Inferior parietal cortex (tissue), 1 donor: Measurements from ENCODE around the gene MESP2.

Experiments
- DNase-seq: peaks from one replicate; pipeline ENCODE4 v3.0.0-alpha.2; 2016; ENCODE audit errors: extremely low spot score

Gene MESP2

GRCh38 chr15:89817701-89818280 is 41.7 kb downstream of the MESP2 start:
- DNase-seq: no peak

GRCh38 chr15:89818287-89818686 is 42.2 kb downstream of the MESP2 start:
- no peak for DNase-seq

GRCh38 chr15:89820666-89821611 is 44.8 kb downstream of the MESP2 start:
- no peak for DNase-seq

- DNase-seq: no peak
These were observed 45.9 kb downstream of the MESP2 start for GRCh38 chr15:89822026-89822425.

GRCh38 chr15:89822611-89822950 is 46.4 kb downstream of the MESP2 start:
- DNase-seq: no peak

- no peak for DNase-seq
These were observed 47.0 kb downstream of the MESP2 start for GRCh38 chr15:89822951-89823711.

- DNase-seq: no peak
These were observed 47.9 kb downstream of the MESP2 start for GRCh38 chr15:89823836-89824606.

- no peak for DNase-seq
These were observed 48.4 kb downstream of the MESP2 start for GRCh38 chr15:89824607-89824867.

GRCh38 chr15:89825271-89825940 is 49.3 kb downstream of the MESP2 start:
- no peak for DNase-seq

- DNase-seq: no peak
These were observed 50.8 kb downstream of the MESP2 start for GRCh38 chr15:89826671-89827655.

- no peak for DNase-seq
These were observed 51.7 kb downstream of the MESP2 start for GRCh38 chr15:89827829-89828228.
